Measurements from ENCODE around the gene MID1IP1.

GRCh38 chrX:38811515-38812243 lies 10.4 kb downstream of the MID1IP1 start:
- TF ChIP-seq CTCF (IDR thresholded peaks at IDR 0.05; ENCODE audit: borderline replicate concordance, extremely low read depth, low read length, poor library complexity, severe bottlenecking) (no peak), EZH2 (IDR thresholded peaks at IDR 0.05; ENCODE audit: borderline replicate concordance, low read depth, low read length, severe bottlenecking) (no peak)
